Stomach (tissue), 4 donors: ENCODE data around the gene SPTSSA.
"Not testable (repeated sequence)": the region's sequence is repeated elsewhere in the genome, so short reads cannot be mapped to it uniquely, and the experiment has no call there.

Experiments used
- CTCF ChIP-seq, 7 experiments: fragments of 450-650 bp in 4 of 7; fragments of 200-600 bp in 3 of 7; sonication (generic) in 3 of 7; IDR thresholded peaks; one replicate each; pipeline ENCODE4 v1.5.1; 2016 to 2019; ENCODE audit warnings: antibody characterized with exemption in 7 of 7, control low read depth in 2 of 7, mild to moderate bottlenecking in 1 of 7
- POLR2A ChIP-seq, 4 donors: fragments of 450-650 bp; IDR thresholded peaks; one replicate each; pipeline ENCODE4 v1.6.1; 2016; ENCODE audit warnings: antibody characterized with exemption in 4 of 4, control low read depth in 2 of 4, mild to moderate bottlenecking in 1 of 4, moderate library complexity in 1 of 4

DNA sequence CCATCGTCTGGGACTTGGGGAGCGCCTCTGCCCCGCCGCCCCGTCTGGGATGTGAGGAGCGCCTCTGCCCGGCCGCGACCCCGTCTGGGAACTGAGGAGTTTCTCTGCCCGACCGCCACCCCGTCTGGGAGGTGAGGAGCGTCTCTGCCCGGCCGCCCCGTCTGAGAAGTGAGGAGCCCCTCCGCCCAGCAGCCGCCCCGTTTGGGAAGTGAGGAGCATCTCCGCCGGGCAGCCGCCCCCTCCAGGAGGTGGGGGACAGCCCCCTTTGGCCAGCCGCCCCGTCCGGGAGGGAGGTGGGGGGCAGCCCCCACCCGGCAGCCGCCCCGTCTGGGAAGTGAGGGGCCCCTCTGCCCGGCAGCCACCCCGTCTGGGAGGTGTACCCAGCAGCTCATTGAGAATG lies 14.0 kb upstream of the SPTSSA start:
- TF ChIP-seq CTCF, POLR2A (IDR thresholded peaks at IDR 0.05): not testable (repeated sequence)
